Fibroblast of pulmonary artery (primary cell): ENCODE measurements around the gene TTC27.

Experiments
- DNase-seq: peaks from one replicate; pipeline ENCODE4 v3.0.0-alpha.2; 2010; ENCODE audit warnings: low read depth
- H3K4me3 ChIP-seq: replicated peaks from 2 replicates; pipeline ENCODE4 v1.5.1; 2011; ENCODE audit warnings: low read depth, mild to moderate bottlenecking, control low read depth, low read length, moderate library complexity
- TF ChIP-seq, protein P1 (sequence below): IDR thresholded peaks from 2 replicates; pipeline ENCODE4 v1.5.1; 2011; ENCODE audit warnings: mild to moderate bottlenecking, control low read depth, low read length, inconsistent platforms; ENCODE audit errors: missing control alignments

The TTC27 gene

DNA sequence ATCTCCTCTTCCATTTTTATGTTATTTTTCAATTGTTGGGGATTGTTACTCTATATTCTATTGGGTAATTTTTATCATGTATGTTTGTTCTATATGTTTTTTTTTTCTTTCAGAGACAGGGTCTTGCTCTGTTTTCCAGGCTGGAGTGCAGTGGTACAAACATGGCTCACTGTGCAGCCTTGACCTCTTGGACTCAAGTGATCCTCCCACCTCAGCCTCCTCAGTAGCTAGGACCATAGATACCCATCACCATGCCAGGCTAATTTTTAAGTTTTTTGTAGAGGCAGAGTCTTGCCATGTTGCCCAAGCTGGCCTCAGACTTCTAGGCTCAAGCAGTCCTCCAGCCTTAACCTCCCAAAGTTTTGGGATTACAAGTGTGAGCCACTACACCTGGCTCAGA lies 88.7 kb downstream of the TTC27 start:
- H3K4me3 ChIP-seq, result no peak overlapping the region
- no peak for DNase-seq
- TF ChIP-seq, protein P1, sequence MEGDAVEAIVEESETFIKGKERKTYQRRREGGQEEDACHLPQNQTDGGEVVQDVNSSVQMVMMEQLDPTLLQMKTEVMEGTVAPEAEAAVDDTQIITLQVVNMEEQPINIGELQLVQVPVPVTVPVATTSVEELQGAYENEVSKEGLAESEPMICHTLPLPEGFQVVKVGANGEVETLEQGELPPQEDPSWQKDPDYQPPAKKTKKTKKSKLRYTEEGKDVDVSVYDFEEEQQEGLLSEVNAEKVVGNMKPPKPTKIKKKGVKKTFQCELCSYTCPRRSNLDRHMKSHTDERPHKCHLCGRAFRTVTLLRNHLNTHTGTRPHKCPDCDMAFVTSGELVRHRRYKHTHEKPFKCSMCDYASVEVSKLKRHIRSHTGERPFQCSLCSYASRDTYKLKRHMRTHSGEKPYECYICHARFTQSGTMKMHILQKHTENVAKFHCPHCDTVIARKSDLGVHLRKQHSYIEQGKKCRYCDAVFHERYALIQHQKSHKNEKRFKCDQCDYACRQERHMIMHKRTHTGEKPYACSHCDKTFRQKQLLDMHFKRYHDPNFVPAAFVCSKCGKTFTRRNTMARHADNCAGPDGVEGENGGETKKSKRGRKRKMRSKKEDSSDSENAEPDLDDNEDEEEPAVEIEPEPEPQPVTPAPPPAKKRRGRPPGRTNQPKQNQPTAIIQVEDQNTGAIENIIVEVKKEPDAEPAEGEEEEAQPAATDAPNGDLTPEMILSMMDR, result no peak

GRCh38 chr2:32718752-32719151 lies 90.9 kb downstream of the TTC27 start:
- no peak for DNase-seq
- H3K4me3 ChIP-seq, result no peak overlapping the region
- TF ChIP-seq, protein P1, result no peak

DNA sequence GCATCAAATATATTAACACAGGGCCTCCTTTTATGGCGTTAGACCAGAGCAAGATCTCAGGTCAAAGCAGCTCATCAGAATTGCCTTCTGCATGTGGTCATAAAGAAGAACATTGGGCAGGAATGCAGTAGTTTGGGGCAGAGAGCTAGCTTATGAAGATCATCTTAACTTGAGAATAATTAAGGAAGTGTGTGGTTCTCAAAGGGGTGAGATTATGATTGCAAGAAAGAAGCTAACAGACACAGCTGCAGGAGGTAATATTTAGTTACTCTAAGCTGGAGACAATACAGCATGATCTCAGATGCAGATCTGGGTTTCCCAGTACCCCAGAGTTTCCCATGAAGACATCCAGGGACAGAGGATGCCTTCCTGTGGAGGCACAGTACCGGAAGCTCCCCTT lies 91.6 kb downstream of the TTC27 start:
- TF ChIP-seq, protein P1, result no peak
- no peak for DNase-seq
- no peak overlapping the region for H3K4me3 ChIP-seq

DNA sequence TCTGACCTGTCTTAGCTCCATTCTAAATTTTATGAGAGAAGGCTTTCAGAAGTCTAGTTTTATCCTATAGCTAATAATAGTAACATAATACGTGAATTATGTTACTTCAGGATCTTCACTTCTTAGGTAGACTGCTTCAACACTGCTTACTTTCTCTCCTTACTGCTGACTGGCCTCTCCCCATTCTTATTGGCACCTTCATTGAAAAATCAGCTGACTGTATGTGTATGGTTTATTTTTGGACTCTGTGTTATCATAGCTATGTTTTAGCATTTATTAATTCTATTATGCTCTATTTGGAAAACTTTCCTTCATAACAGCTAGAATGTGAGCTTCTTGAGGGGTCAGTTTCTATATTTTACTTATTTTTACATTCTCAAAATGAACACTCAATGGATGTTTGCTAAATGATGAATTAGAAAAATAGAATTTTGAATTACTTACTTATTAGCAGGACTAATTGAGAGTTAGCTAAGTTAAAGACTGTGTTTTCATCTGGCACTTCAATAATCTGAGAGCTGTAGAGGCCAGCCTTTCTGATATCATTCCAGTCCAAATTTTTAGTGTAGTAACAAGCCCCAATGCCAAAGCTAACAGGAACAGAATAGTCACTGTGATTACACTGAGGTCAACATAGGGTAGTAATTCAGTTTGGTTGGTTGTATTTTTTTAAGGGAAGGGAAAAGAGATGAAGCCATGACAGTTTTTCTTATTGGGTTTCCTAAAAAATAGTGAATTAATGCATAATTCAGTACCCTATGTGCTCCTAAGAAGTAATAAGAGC lies 92.3 kb downstream of the TTC27 start:
- TF ChIP-seq, protein P1, result no peak
- no peak for DNase-seq
- H3K4me3 ChIP-seq, result no peak overlapping the region

- TF ChIP-seq, protein P1, result no peak
- H3K4me3 ChIP-seq, result no peak overlapping the region
- DNase-seq, result no peak
Observed at GRCh38 chr2:32720771-32721170, 92.9 kb downstream of the TTC27 start.

DNA sequence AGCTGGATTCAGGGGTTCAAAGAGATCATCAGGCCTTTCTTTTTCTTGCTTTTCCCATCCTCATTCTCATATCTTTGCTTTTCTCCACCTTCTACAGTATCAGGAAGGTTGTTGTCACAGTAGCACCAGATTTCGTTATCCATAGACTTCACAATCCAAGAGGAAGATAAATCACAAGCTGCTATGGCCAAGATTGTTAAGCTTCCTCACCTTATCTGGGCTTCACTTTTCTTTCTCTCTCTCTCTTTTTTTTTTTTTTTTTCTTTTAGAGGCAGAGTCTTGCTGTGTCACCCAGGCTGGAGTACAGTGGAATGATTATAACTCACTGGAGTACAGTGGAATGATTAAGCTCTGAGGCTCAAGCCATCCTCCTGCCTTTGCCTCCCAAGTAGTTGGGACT lies 93.5 kb downstream of the TTC27 start:
- TF ChIP-seq, protein P1, result no peak
- no peak for DNase-seq
- H3K4me3 ChIP-seq, result no peak overlapping the region
